GM15510 (cell line): ENCODE measurements around the gene SZRD1.

Source experiments
- POLR2A ChIP-seq: IDR thresholded peaks from 3 replicates; pipeline ENCODE4 v1.6.1; 2011; ENCODE audit warnings: borderline replicate concordance; ENCODE audit not compliant: insufficient read length; ENCODE audit errors: extremely low read depth

The SZRD1 gene

GRCh38 chr1:16440470-16441281 is 73.6 kb downstream of the SZRD1 start, which contains the start of gene NECAP2:
NECAP2 (plus strand) TSS chr1:16440724; CDS start chr1:16440762, 38 bp downstream.
- peak; percentile 90 for TF ChIP-seq POLR2A

GRCh38 chr1:16441282-16441665 is 74.2 kb downstream of the SZRD1 start:
- TF ChIP-seq POLR2A: no peak

- TF ChIP-seq POLR2A: no peak
These were observed 75.2 kb downstream of the SZRD1 start for GRCh38 chr1:16442265-16442664.

GRCh38 chr1:16442941-16443340 is 75.9 kb downstream of the SZRD1 start:
- no peak for TF ChIP-seq POLR2A

GRCh38 chr1:16443975-16444770 is 77.1 kb downstream of the SZRD1 start:
- TF ChIP-seq POLR2A: no peak

GRCh38 chr1:16445052-16445451 is 78.0 kb downstream of the SZRD1 start:
- TF ChIP-seq POLR2A: no peak

GRCh38 chr1:16446116-16446515 is 79.1 kb downstream of the SZRD1 start:
- no peak for TF ChIP-seq POLR2A

- no peak for TF ChIP-seq POLR2A
These were observed 80.6 kb downstream of the SZRD1 start for GRCh38 chr1:16447641-16448040.
